Panc1 (cell line): ENCODE measurements around the gene ALG14. TPM values are rescaled to one million over a fixed set of nuclear protein-coding genes. Genes with fewer than 3 reads are reported as not detected.
"Not testable (repeated sequence)": the region's sequence is repeated elsewhere in the genome, so short reads cannot be mapped to it uniquely, and the experiment has no call there.

Source experiments
- ATAC-seq: fragments of 200-7000 bp; cut with Tn5 transposase; 2 replicates; pipeline ENCODE4 v1.9.1; 2020; ENCODE audit warnings: mild to moderate bottlenecking, moderate library complexity
- BruUV-seq: library from RNA; stranded (reverse); fragments of 400-500 nt; replicated peaks from 2 replicates; lab custom pipeline; 2021; lab: Mats Ljungman, UMichigan
- CTCF ChIA-PET: fragments of 300-600 bp; sonication (Branson Sonifier 250); formaldehyde crosslinking; loops from one replicate; lab custom pipeline; 2022; ENCODE audit warnings: antibody characterized with exemption; lab: Charles Lee
- POLR2A ChIA-PET: fragments of 300-600 bp; sonication (Branson Sonifier 250); formaldehyde crosslinking; loops from one replicate; lab custom pipeline; 2022; ENCODE audit warnings: antibody characterized with exemption; lab: Charles Lee
- DNase-seq: peaks from one replicate; pipeline ENCODE4 v3.0.0-alpha.2; 2010; ENCODE audit warnings: low read depth, low spot score
- H3K27ac ChIP-seq: 2 replicates; pipeline ENCODE4 v1.5.1; 2011; ENCODE audit warnings: mild to moderate bottlenecking, low read length, inconsistent platforms
- H3K27me3 ChIP-seq: fragments of 200-500 bp; sonication (Bioruptor generic); 2 replicates; pipeline ENCODE4 v1.6.0; 2014; ENCODE audit warnings: low read length, inconsistent platforms; ENCODE audit not compliant: control insufficient read depth, insufficient read depth
- H3K36me3 ChIP-seq: fragments of 200-500 bp; sonication (Bioruptor generic); 2 replicates; pipeline ENCODE4 v1.5.1; 2014; ENCODE audit warnings: inconsistent platforms, mild to moderate bottlenecking, low read length, moderate library complexity; ENCODE audit not compliant: control insufficient read depth, insufficient read depth
- H3K4me1 ChIP-seq: 2 replicates; pipeline ENCODE4 v1.5.1; 2011; ENCODE audit warnings: inconsistent platforms, mild to moderate bottlenecking, low read length, moderate library complexity; ENCODE audit not compliant: control insufficient read depth, insufficient read depth
- H3K4me3 ChIP-seq, 2 experiments: 2 replicates each; pipeline ENCODE4 v1.5.1; 2011 to 2012; ENCODE audit warnings: low read depth in 2 of 2, low read length in 2 of 2, mild to moderate bottlenecking in 2 of 2, inconsistent platforms in 1 of 2, moderate library complexity in 1 of 2
- H3K9me3 ChIP-seq: fragments of 200-500 bp; sonication (Bioruptor generic); 2 replicates; pipeline ENCODE4 v1.5.1; 2014; ENCODE audit warnings: low read depth, mild to moderate bottlenecking, inconsistent platforms, low read length, moderate library complexity; ENCODE audit not compliant: control insufficient read depth, insufficient read depth
- CTCF ChIP-seq: fragments of 450-650 bp; IDR thresholded peaks from 2 replicates; pipeline ENCODE4 v1.5.1; 2017; ENCODE audit warnings: mild to moderate bottlenecking
- POLR2AphosphoS5 ChIP-seq: IDR thresholded peaks from 2 replicates; pipeline ENCODE4 v1.6.1; 2012; ENCODE audit warnings: mild to moderate bottlenecking, low read depth, low read length, moderate library complexity
- REST ChIP-seq, 2 experiments: IDR thresholded peaks; 2 replicates each; pipeline ENCODE4 v1.6.1; 2011 to 2012; ENCODE audit warnings: low read depth in 2 of 2, control low read depth in 1 of 2, low read length in 1 of 2, mild to moderate bottlenecking in 1 of 2, moderate library complexity in 1 of 2; ENCODE audit not compliant: insufficient read depth in 1 of 2
- SIN3A ChIP-seq: IDR thresholded peaks from 2 replicates; pipeline ENCODE4 v1.6.1; 2012; ENCODE audit warnings: low read depth, mild to moderate bottlenecking, low read length, moderate library complexity, borderline replicate concordance; ENCODE audit not compliant: insufficient read depth
- TCF7L2 ChIP-seq: IDR thresholded peaks from 2 replicates; pipeline ENCODE4 v1.6.1; 2011; ENCODE audit warnings: mild to moderate bottlenecking, low read depth, low read length, inconsistent platforms
- in situ Hi-C: cut with HindIII; loops from 2 replicates; pipeline ENCODE4 v1.10.0; 2016; ENCODE audit warnings: low sequenced_read_pairs, low pct_unique_long_range_greater_than_20kb
- intact Hi-C: fragments of 100-400 bp; cut with micrococcal nuclease; formaldehyde crosslinking; loops from one replicate; pipeline ENCODE4 v1.10.0; 2022; ENCODE audit not compliant: unreplicated experiment
- total RNA-seq: library from RNA; stranded (reverse); gene quantifications from one replicate; pipeline ENCODE4 v1.2.1, GENCODE V29; 2021; ENCODE audit not compliant: unreplicated experiment

The ALG14 gene
- total RNA-seq, 1 experiment from 2014 or later = 4.1 TPM

GRCh38 chr1:95093296-95093695, 20.5 kb upstream of the ALG14 start:
- H3K27me3 ChIP-seq = no peaks in the 10 kb centered on the region
- no peak overlapping the region for H3K27ac ChIP-seq
- no peaks in the 10 kb centered on the region for H3K4me1 ChIP-seq
- in situ Hi-C loops (no loop called here), intact Hi-C loops (no loop called here)
- H3K4me3 ChIP-seq = no peak overlapping the region
- no peaks in the 10 kb centered on the region for H3K9me3 ChIP-seq
- ChIA-PET CTCF (no interaction called here), POLR2A (no interaction called here)
- no TSS peak for BruUV-seq
- H3K36me3 ChIP-seq = no peaks in the 10 kb centered on the region
- no peak for ATAC-seq
- no peak for DNase-seq
- TF ChIP-seq TCF7L2 (no peak), SIN3A (no peak), POLR2AphosphoS5 (no peak), CTCF (no peak), REST (IDR thresholded peaks at IDR 0.05; ENCODE audit: insufficient read depth in 1 of 2, low read depth in 2 of 2, low read length in 1 of 2) (no peak)

- H3K4me3 ChIP-seq, BruUV-seq, ATAC-seq, H3K36me3 ChIP-seq, intact Hi-C loops, H3K27ac ChIP-seq, DNase-seq, in situ Hi-C loops, POLR2A ChIA-PET, H3K9me3 ChIP-seq, H3K4me1 ChIP-seq, H3K27me3 ChIP-seq, CTCF ChIA-PET: not testable (repeated sequence)
Measured at GRCh38 chr1:95092891-95093290, 20.1 kb upstream of the ALG14 start.

GRCh38 chr1:95091290-95091689, 18.5 kb upstream of the ALG14 start:
- H3K36me3 ChIP-seq, DNase-seq, ATAC-seq, H3K9me3 ChIP-seq, in situ Hi-C loops, H3K27me3 ChIP-seq, H3K4me1 ChIP-seq, CTCF ChIA-PET, intact Hi-C loops, H3K4me3 ChIP-seq, H3K27ac ChIP-seq, POLR2A ChIA-PET, BruUV-seq: not testable (repeated sequence)
